Subcutaneous abdominal adipose tissue (tissue), 5 donors: Measurements from ENCODE around the gene CALD1.
A peak's percentile ranks its signal among the peaks of the same experiment; 100 is the strongest.

Source experiments
- H3K27ac ChIP-seq: one replicate; pipeline ENCODE4 v1.7.0; 2013; ENCODE audit warnings: low read depth, mild to moderate bottlenecking, inconsistent platforms, low read length, moderate library complexity
- H3K27me3 ChIP-seq, 5 donors: one replicate each; pipeline ENCODE4 v1.7.0; 2013; ENCODE audit warnings: low read length in 5 of 5, inconsistent platforms in 1 of 5; ENCODE audit not compliant: control insufficient read depth in 5 of 5, insufficient read depth in 4 of 5
- H3K36me3 ChIP-seq, 5 donors: one replicate each; pipeline ENCODE4 v1.7.0; 2013; ENCODE audit warnings: low read length in 5 of 5; ENCODE audit not compliant: control insufficient read depth in 5 of 5, insufficient read depth in 5 of 5
- H3K4me1 ChIP-seq, 5 donors: one replicate each; pipeline ENCODE4 v1.7.0; 2013; ENCODE audit warnings: low read length in 5 of 5, mild to moderate bottlenecking in 3 of 5, moderate library complexity in 1 of 5; ENCODE audit not compliant: control insufficient read depth in 5 of 5, insufficient read depth in 5 of 5
- H3K4me3 ChIP-seq, 5 donors: one replicate each; pipeline ENCODE4 v1.7.0; 2013; ENCODE audit warnings: low read length in 5 of 5, low read depth in 1 of 5
- H3K9ac ChIP-seq, 5 donors: one replicate each; pipeline ENCODE4 v1.7.0; 2013; ENCODE audit warnings: low read length in 5 of 5, mild to moderate bottlenecking in 4 of 5, moderate library complexity in 3 of 5
- H3K9me3 ChIP-seq, 5 donors: one replicate each; pipeline ENCODE4 v1.7.0; 2013; ENCODE audit warnings: low read length in 5 of 5; ENCODE audit not compliant: control insufficient read depth in 5 of 5
- donor health status: healthy.
- donor health status: healthy.
- donor health status: healthy.
- donor health status: healthy.
- donor health status: healthy.

Gene CALD1

GRCh38 chr7:134894928-134895327, 115.5 kb downstream of the CALD1 start:
- H3K36me3 ChIP-seq = peaks cover 0 to 2% (median 0%) of the 10 kb centered on the region in 5 donors
- H3K4me1 ChIP-seq = peaks cover 0 to 32% (median 26%) of the 10 kb centered on the region in 5 donors

GRCh38 chr7:134896073-134896472, 116.6 kb downstream of the CALD1 start:
- Histone ChIP-seq H3K4me3 (no peak overlapping the region), H3K27ac (no peak overlapping the region), H3K9me3 (peaks cover 0 to 14% (median 11%) of the 10 kb centered on the region in 5 donors), H3K27me3 (no peaks in the 10 kb centered on the region), H3K4me1 (peaks cover 0 to 25% (median 19%) of the 10 kb centered on the region in 5 donors), H3K36me3 (peaks cover 0 to 2% (median 0%) of the 10 kb centered on the region in 5 donors), H3K9ac (no peak overlapping the region)

More at GRCh38 chr7:134894928-134895327, 115.5 kb downstream of the CALD1 start:
- Histone ChIP-seq H3K9ac (no peak overlapping the region), H3K27me3 (no peaks in the 10 kb centered on the region), H3K9me3 (peaks cover 0 to 14% (median 11%) of the 10 kb centered on the region in 5 donors), H3K27ac (no peak overlapping the region), H3K4me3 (no peak overlapping the region)

GRCh38 chr7:134897936-134898335, 118.5 kb downstream of the CALD1 start:
- peaks cover 0 to 2% (median 0%) of the 10 kb centered on the region in 5 donors for H3K36me3 ChIP-seq
- H3K4me1 ChIP-seq = peaks cover 0 to 18% (median 15%) of the 10 kb centered on the region in 5 donors
- H3K27ac ChIP-seq = no peak overlapping the region
- peaks cover 0 to 14% (median 11%) of the 10 kb centered on the region in 5 donors for H3K9me3 ChIP-seq
- H3K4me3 ChIP-seq = no peak overlapping the region
- H3K27me3 ChIP-seq = no peaks in the 10 kb centered on the region
- no peak overlapping the region for H3K9ac ChIP-seq

GRCh38 chr7:134899729-134900128, 120.3 kb downstream of the CALD1 start:
- no peak overlapping the region for H3K4me3 ChIP-seq
- no peak overlapping the region for H3K9ac ChIP-seq
- H3K9me3 ChIP-seq = peaks cover 0 to 14% (median 11%) of the 10 kb centered on the region in 5 donors
- H3K27me3 ChIP-seq = no peaks in the 10 kb centered on the region
- peaks cover 0 to 2% (median 0%) of the 10 kb centered on the region in 5 donors for H3K36me3 ChIP-seq
- H3K4me1 ChIP-seq = peaks cover 0 to 15% (median 8%) of the 10 kb centered on the region in 5 donors
- no peak overlapping the region for H3K27ac ChIP-seq

GRCh38 chr7:134900166-134900982, 120.9 kb downstream of the CALD1 start:
- peaks cover 0 to 21% (median 13%) of the 10 kb centered on the region in 5 donors for H3K4me1 ChIP-seq
- H3K36me3 ChIP-seq = peaks cover 0 to 2% (median 0%) of the 10 kb centered on the region in 5 donors
- no peak overlapping the region for H3K9ac ChIP-seq
- no peaks in the 10 kb centered on the region for H3K27me3 ChIP-seq
- no peak overlapping the region for H3K4me3 ChIP-seq
- no peak overlapping the region for H3K27ac ChIP-seq
- peaks cover 0 to 14% (median 11%) of the 10 kb centered on the region in 5 donors for H3K9me3 ChIP-seq

- Histone ChIP-seq H3K9ac (no peak overlapping the region), H3K4me3 (no peak overlapping the region), H3K36me3 (peaks cover 0 to 2% (median 0%) of the 10 kb centered on the region in 5 donors), H3K27me3 (no peaks in the 10 kb centered on the region), H3K27ac (no peak overlapping the region), H3K4me1 (peaks cover 0 to 25% (median 14%) of the 10 kb centered on the region in 5 donors), H3K9me3 (peaks cover 0 to 6% (median 3%) of the 10 kb centered on the region in 5 donors)
These were observed 122.1 kb downstream of the CALD1 start for GRCh38 chr7:134901389-134902020.

- Histone ChIP-seq H3K9me3 (peaks cover 0 to under 1% (median 0%) of the 10 kb centered on the region in 5 donors), H3K27ac (no peak overlapping the region), H3K36me3 (peaks cover 0 to 2% (median 0%) of the 10 kb centered on the region in 5 donors), H3K4me1 (peaks cover 0 to 25% (median 14%) of the 10 kb centered on the region in 5 donors), H3K9ac (no peak overlapping the region), H3K4me3 (no peak overlapping the region), H3K27me3 (no peaks in the 10 kb centered on the region)
These were observed 122.6 kb downstream of the CALD1 start for GRCh38 chr7:134902058-134902457.

GRCh38 chr7:134903073-134903790, 123.8 kb downstream of the CALD1 start:
- peaks cover 0 to 25% (median 14%) of the 10 kb centered on the region in 5 donors for H3K4me1 ChIP-seq
- no peaks in the 10 kb centered on the region for H3K9me3 ChIP-seq

GRCh38 chr7:134905375-134905774, 125.9 kb downstream of the CALD1 start:
- Histone ChIP-seq H3K9ac (no peak overlapping the region), H3K9me3 (no peaks in the 10 kb centered on the region), H3K27me3 (no peaks in the 10 kb centered on the region), H3K27ac (peak overlapping the region; percentile 14), H3K4me3 (peak overlapping the region in 1 of 5 donors; percentile 15), H3K4me1 (peaks cover 0 to 28% (median 14%) of the 10 kb centered on the region in 5 donors), H3K36me3 (peaks cover 0 to 2% (median 0%) of the 10 kb centered on the region in 5 donors)

More at GRCh38 chr7:134903073-134903790, 123.8 kb downstream of the CALD1 start:
- H3K36me3 ChIP-seq = peaks cover 0 to 2% (median 0%) of the 10 kb centered on the region in 5 donors
- H3K27me3 ChIP-seq = no peaks in the 10 kb centered on the region
- H3K9ac ChIP-seq = no peak overlapping the region
- no peak overlapping the region for H3K4me3 ChIP-seq
- H3K27ac ChIP-seq = no peak overlapping the region
